Measurements from ENCODE around the gene NDUFS4. TPM values are rescaled to one million over a fixed set of nuclear protein-coding genes. Genes with fewer than 3 reads are reported as not detected.

NDUFS4 gene
- total and polyA plus RNA-seq, 9 of the 15 experiments (the other 6 are each of a cell fraction or from before 2014, with no cell fraction given) = 68.7 to 313 (median 113) TPM

DNA sequence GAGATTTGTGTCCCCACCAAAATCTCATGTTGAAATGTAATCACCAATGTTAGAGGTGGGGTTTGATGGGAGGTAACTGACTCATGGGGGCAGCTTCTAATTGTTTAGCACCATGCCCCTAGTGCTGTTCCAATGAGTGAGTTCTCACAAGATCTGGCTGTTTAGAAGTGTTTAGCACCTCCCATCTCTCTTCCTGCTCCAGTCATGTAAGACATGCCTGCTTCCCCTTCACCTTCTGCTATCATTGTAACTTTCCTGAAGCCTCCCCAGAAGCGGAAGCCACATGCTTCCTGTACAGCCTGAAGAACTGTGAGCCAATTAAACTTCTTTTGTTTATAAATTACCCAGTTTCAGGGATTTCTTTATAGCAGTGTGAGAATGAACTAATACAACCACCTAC, 170.5 kb downstream of the NDUFS4 start:
- Histone ChIP-seq H3K9ac (ENCODE audit: insufficient read depth in 1 of 2, low read depth in 2 of 2, low read length in 2 of 2) (no peak overlapping the region), H3K79me2 (ENCODE audit: control insufficient read depth, insufficient read depth, low read length) (no peaks in the 10 kb centered on the region), H3K4me3 (no peak overlapping the region), H2AFZ (ENCODE audit: low read depth, low read length) (no peak overlapping the region), H4K20me1 (replicated peaks; ENCODE audit: control insufficient read depth, insufficient read depth, low read length) (no peaks in the 10 kb centered on the region), H3K9me3 (replicated peaks; ENCODE audit: control insufficient read depth, insufficient read depth, low read depth, low read length) (no peaks in the 10 kb centered on the region), H3K27ac (ENCODE audit: extremely low read depth, low read depth, low read length) (no peak overlapping the region), H3K4me2 (ENCODE audit: insufficient read depth, low read length) (no peak overlapping the region), H3K27me3 (ENCODE audit: control insufficient read depth in 2 of 2, insufficient read depth in 2 of 2, low read length in 2 of 2) (no peaks in the 10 kb centered on the region), H3K4me1 (replicated peaks in 1 of 2; ENCODE audit: control insufficient read depth in 2 of 2, insufficient read depth in 2 of 2, low read length in 2 of 2) (no peaks in the 10 kb centered on the region), H3K36me3 (ENCODE audit: control insufficient read depth, insufficient read depth, low read length) (no peaks in the 10 kb centered on the region), H3K9me1 (ENCODE audit: control insufficient read depth, insufficient read depth, low read length) (no peaks in the 10 kb centered on the region)
- CTCF ChIA-PET (ENCODE audit: low intra/inter-chr PET ratio) = no interaction called here
- FAIRE-seq (no peak), DNase-seq (ENCODE audit: extremely low read depth in 1 of 4, low spot score in 3 of 4) (no peak), ATAC-seq (no peak)
- BruUV-seq (replicated peaks) = no TSS peak
- in situ Hi-C loops (cut with MboI) = no loop called here
- WGBS (ENCODE audit: insufficient coverage, low coverage, missing lambda C conversion rate) = 0% methylated on average over 1 of the region's 1 CpG
- intact Hi-C loops (cut with micrococcal nuclease) = no loop called here
- POLR2A ChIA-PET = interaction anchor here (0.7 kb wide), 1 partner anchor 224 kb away, joined by 4 read pairs; no protein-coding TSS in a partner anchor
- no peak for TF ChIP-seq ZNF395 (CRISPR knock-in tag; IDR thresholded peaks at IDR 0.05)
- TF ChIP-seq ZBTB17 (CRISPR knock-in tag; IDR thresholded peaks at IDR 0.05) = no peak
- no peak for TF ChIP-seq FOXM1 (IDR thresholded peaks at IDR 0.05; ENCODE audit: low read depth)
- no peak for TF ChIP-seq FOXM1 (CRISPR knock-in tag; IDR thresholded peaks at IDR 0.05; ENCODE audit: low read depth)
- TF ChIP-seq ILF3 (IDR thresholded peaks at IDR 0.05; ENCODE audit: borderline replicate concordance) = no peak
- TF ChIP-seq EP400 (IDR thresholded peaks at IDR 0.05) = no peak
- no peak for TF ChIP-seq ZNF57 (CRISPR knock-in tag; IDR thresholded peaks at IDR 0.05)
- TF ChIP-seq TCF7L2 (IDR thresholded peaks at IDR 0.05; ENCODE audit: low read depth, low read length) = no peak
- TF ChIP-seq SMC3 (conservative IDR thresholded peaks at IDR 0.05; ENCODE audit: insufficient read depth, low read depth, low read length) = no peak
- TF ChIP-seq, protein P1, sequence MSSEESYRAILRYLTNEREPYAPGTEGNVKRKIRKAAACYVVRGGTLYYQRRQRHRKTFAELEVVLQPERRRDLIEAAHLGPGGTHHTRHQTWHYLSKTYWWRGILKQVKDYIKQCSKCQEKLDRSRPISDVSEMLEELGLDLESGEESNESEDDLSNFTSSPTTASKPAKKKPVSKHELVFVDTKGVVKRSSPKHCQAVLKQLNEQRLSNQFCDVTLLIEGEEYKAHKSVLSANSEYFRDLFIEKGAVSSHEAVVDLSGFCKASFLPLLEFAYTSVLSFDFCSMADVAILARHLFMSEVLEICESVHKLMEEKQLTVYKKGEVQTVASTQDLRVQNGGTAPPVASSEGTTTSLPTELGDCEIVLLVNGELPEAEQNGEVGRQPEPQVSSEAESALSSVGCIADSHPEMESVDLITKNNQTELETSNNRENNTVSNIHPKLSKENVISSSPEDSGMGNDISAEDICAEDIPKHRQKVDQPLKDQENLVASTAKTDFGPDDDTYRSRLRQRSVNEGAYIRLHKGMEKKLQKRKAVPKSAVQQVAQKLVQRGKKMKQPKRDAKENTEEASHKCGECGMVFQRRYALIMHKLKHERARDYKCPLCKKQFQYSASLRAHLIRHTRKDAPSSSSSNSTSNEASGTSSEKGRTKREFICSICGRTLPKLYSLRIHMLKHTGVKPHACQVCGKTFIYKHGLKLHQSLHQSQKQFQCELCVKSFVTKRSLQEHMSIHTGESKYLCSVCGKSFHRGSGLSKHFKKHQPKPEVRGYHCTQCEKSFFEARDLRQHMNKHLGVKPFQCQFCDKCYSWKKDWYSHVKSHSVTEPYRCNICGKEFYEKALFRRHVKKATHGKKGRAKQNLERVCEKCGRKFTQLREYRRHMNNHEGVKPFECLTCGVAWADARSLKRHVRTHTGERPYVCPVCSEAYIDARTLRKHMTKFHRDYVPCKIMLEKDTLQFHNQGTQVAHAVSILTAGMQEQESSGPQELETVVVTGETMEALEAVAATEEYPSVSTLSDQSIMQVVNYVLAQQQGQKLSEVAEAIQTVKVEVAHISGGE (CRISPR knock-in tag; IDR thresholded peaks at IDR 0.05) = no peak
- no peak for TF ChIP-seq SMARCC2 (IDR thresholded peaks at IDR 0.05; ENCODE audit: low read depth)
- no peak for TF ChIP-seq TAF1 (IDR thresholded peaks at IDR 0.05; ENCODE audit: control insufficient read depth, extremely low read depth, insufficient read depth, low read length, severe bottlenecking)
- TF ChIP-seq, protein P2, sequence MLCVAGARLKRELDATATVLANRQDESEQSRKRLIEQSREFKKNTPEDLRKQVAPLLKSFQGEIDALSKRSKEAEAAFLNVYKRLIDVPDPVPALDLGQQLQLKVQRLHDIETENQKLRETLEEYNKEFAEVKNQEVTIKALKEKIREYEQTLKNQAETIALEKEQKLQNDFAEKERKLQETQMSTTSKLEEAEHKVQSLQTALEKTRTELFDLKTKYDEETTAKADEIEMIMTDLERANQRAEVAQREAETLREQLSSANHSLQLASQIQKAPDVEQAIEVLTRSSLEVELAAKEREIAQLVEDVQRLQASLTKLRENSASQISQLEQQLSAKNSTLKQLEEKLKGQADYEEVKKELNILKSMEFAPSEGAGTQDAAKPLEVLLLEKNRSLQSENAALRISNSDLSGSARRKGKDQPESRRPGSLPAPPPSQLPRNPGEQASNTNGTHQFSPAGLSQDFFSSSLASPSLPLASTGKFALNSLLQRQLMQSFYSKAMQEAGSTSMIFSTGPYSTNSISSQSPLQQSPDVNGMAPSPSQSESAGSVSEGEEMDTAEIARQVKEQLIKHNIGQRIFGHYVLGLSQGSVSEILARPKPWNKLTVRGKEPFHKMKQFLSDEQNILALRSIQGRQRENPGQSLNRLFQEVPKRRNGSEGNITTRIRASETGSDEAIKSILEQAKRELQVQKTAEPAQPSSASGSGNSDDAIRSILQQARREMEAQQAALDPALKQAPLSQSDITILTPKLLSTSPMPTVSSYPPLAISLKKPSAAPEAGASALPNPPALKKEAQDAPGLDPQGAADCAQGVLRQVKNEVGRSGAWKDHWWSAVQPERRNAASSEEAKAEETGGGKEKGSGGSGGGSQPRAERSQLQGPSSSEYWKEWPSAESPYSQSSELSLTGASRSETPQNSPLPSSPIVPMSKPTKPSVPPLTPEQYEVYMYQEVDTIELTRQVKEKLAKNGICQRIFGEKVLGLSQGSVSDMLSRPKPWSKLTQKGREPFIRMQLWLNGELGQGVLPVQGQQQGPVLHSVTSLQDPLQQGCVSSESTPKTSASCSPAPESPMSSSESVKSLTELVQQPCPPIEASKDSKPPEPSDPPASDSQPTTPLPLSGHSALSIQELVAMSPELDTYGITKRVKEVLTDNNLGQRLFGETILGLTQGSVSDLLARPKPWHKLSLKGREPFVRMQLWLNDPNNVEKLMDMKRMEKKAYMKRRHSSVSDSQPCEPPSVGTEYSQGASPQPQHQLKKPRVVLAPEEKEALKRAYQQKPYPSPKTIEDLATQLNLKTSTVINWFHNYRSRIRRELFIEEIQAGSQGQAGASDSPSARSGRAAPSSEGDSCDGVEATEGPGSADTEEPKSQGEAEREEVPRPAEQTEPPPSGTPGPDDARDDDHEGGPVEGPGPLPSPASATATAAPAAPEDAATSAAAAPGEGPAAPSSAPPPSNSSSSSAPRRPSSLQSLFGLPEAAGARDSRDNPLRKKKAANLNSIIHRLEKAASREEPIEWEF (CRISPR knock-in tag; IDR thresholded peaks at IDR 0.05) = no peak
